ENCODE results near the gene PAFAH1B1.

PAFAH1B1 gene

DNA sequence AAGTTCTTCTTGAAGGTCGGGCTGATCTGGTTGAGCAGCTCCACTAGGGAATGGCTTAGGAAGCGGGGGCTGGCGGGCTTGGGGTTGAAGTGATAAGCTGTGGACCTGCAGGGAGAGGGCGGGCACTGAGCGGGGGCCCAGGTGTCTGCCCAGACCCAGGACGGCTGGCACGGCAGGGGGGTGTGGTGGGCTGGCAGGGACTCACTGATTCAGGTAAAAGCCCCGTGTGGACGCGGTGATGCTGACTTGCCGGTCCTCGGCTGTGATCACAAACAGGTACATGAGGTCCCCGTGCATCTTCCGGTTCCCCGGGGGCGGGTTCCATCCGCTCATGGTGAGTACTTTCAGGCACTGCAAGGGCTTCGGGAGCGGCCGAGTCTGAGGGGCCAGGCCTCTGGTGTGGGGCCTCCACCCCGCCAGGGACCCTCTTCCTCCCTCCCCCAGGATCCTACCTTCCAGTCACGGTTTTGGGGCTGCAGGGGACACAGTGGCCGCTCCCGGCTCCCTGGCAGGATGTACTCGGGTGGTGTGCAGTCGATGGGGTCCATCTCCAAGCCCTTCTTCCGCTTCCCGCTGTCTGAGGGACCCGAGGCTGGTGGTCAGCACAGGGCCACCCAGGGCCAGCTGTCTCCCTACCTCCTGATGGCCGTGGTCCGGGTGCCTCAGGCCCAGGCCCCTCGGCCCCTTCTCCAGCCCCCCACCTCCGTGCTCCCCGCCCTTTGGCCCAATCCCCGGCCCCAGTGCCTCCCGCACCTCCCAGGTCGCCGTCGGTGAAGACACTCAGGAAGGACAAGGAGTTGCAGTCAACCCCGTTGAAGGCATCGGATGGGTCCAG, 107.9 kb downstream of the PAFAH1B1 start:
- TF ChIP-seq ZFX (IDR thresholded peaks at IDR 0.05), result no peak
- TF ChIP-seq, protein P1, sequence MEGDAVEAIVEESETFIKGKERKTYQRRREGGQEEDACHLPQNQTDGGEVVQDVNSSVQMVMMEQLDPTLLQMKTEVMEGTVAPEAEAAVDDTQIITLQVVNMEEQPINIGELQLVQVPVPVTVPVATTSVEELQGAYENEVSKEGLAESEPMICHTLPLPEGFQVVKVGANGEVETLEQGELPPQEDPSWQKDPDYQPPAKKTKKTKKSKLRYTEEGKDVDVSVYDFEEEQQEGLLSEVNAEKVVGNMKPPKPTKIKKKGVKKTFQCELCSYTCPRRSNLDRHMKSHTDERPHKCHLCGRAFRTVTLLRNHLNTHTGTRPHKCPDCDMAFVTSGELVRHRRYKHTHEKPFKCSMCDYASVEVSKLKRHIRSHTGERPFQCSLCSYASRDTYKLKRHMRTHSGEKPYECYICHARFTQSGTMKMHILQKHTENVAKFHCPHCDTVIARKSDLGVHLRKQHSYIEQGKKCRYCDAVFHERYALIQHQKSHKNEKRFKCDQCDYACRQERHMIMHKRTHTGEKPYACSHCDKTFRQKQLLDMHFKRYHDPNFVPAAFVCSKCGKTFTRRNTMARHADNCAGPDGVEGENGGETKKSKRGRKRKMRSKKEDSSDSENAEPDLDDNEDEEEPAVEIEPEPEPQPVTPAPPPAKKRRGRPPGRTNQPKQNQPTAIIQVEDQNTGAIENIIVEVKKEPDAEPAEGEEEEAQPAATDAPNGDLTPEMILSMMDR (conservative IDR thresholded peaks at IDR 0.05), result no peak
- H3K27ac ChIP-seq, result no peak overlapping the region

DNA sequence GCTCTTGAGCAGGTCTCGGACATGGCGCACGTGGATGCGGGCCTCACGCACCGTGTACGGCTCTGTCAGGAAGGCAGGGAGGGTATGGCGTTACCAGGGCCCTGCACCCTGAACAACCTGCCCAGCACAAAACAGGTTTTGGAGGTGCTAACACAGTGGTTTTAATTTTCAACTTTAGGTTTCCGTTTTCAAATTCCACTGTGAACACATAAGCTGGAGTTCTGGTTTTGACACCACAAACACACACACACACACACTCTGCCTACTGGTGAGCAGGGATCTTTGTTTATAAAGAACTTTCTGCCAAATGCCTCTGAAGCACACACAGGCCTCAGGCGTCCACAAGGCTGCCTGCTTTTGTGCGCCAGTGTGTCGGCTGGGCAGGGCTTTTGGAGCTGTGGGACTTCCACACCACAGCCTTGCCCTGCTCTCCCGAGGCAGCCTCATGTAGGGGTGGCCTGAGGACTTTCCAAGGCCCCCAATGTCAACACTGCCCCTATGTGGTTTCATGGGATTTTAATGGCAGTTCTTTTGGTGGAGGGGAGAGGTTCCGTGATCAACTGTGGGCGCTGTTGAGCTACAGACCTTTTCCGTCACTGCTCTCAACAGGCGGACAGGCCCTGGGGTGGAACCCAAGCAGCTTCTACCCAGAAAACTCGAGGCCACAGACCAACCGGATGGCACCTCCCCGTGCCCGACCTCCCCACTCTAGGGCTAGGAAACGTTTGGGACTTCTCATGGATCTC, 108.7 kb downstream of the PAFAH1B1 start:
- no peak overlapping the region for H3K27ac ChIP-seq
- TF ChIP-seq, protein P1 (conservative IDR thresholded peaks at IDR 0.05), result no peak

DNA sequence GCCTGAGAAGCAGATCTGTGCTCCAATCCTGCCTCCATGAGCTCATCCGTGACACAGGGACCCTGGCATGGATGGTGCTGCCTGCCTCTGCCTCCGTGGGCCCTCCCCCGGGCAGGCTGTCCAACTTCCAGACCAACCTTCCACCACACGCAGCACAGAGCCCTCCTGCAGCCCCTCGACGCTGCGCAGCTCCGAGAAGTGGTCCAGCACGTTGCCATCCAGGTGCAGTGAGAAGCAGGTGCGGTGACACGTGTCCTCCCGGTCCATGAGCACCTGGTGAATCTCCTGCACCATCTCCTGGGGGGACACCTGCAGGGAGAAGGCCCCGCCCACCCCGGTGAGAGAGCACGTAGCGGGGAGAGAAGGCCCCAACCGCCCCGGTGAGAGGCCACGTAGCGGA, 109.7 kb downstream of the PAFAH1B1 start:
- no peak overlapping the region for H3K27ac ChIP-seq
- TF ChIP-seq, protein P1 (conservative IDR thresholded peaks at IDR 0.05), result no peak
- TF ChIP-seq ZFX (IDR thresholded peaks at IDR 0.05), result no peak

GRCh38 chr17:2703606-2704005, 110.2 kb downstream of the PAFAH1B1 start:
- TF ChIP-seq, protein P1 (conservative IDR thresholded peaks at IDR 0.05), result no peak
- TF ChIP-seq ZFX (IDR thresholded peaks at IDR 0.05), result no peak

GRCh38 chr17:2704031-2704889, 110.8 kb downstream of the PAFAH1B1 start:
- H3K27ac ChIP-seq, result no peak overlapping the region
- TF ChIP-seq, protein P1 (conservative IDR thresholded peaks at IDR 0.05), result no peak
- TF ChIP-seq ZFX (IDR thresholded peaks at IDR 0.05), result no peak

More at GRCh38 chr17:2703606-2704005, 110.2 kb downstream of the PAFAH1B1 start:
- H3K27ac ChIP-seq, result no peak overlapping the region

DNA sequence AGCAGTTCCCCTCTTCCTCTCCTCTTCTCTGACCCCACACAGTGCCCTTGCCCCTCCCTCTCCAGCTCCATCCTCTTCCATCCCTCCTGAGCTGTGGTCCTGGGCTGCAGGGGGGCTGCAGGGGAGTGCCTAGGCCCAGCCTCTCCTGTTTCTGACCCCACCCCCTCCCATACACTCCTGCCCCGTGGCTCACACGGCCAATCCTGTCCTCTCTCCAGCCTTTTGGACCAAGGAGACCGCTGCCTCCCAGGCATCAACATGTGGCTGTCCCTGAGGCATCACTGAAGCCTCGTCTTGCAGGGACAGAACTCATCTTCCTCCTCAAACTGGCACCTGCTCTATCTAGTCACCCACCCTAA, 111.4 kb downstream of the PAFAH1B1 start:
- TF ChIP-seq, protein P1 (conservative IDR thresholded peaks at IDR 0.05), result no peak
- TF ChIP-seq ZFX (IDR thresholded peaks at IDR 0.05), result no peak
- H3K27ac ChIP-seq, result no peak overlapping the region

Measured in C4-2B (cell line).